Glutamatergic neuron (in vitro differentiated cells): ENCODE results near the gene ZNF136. TPM values are rescaled to one million over a fixed set of nuclear protein-coding genes. Genes with fewer than 3 reads are reported as not detected.

Experiments
- DNase-seq: peaks from one replicate; pipeline ENCODE4 v3.0.0; 2022
- H3K27ac Mint-ChIP-seq: one replicate; pipeline ENCODE4 v1.8.0; 2020; ENCODE audit warnings: mild to moderate bottlenecking, mixed read lengths, inconsistent platforms; ENCODE audit not compliant: unreplicated experiment
- H3K27me3 Mint-ChIP-seq: one replicate; pipeline ENCODE4 v1.8.0; 2020; ENCODE audit warnings: mild to moderate bottlenecking, moderate library complexity, mixed read lengths, inconsistent platforms; ENCODE audit not compliant: unreplicated experiment
- H3K36me3 Mint-ChIP-seq: one replicate; pipeline ENCODE4 v1.8.0; 2020; ENCODE audit warnings: mild to moderate bottlenecking, mixed read lengths, inconsistent platforms; ENCODE audit not compliant: unreplicated experiment
- H3K4me1 Mint-ChIP-seq: one replicate; pipeline ENCODE4 v1.8.0; 2020; ENCODE audit warnings: mild to moderate bottlenecking, low read depth, mixed read lengths, inconsistent platforms; ENCODE audit not compliant: unreplicated experiment
- H3K4me3 Mint-ChIP-seq: one replicate; pipeline ENCODE4 v1.8.0; 2020; ENCODE audit warnings: mild to moderate bottlenecking, mixed read lengths, inconsistent platforms; ENCODE audit not compliant: unreplicated experiment
- H3K9me3 Mint-ChIP-seq: one replicate; pipeline ENCODE4 v1.8.0; 2020; ENCODE audit warnings: mild to moderate bottlenecking, moderate library complexity, mixed read lengths, inconsistent platforms; ENCODE audit not compliant: unreplicated experiment
- CTCF ChIP-seq: fragments of 200-600 bp; sonication (generic); IDR thresholded peaks from one replicate; pipeline ENCODE4 v1.5.0; 2021; ENCODE audit not compliant: partially characterized antibody, unreplicated experiment
- total RNA-seq: library from RNA; stranded (reverse); fragmentation: NEBNext Ultra II Directional; extraction: Animal tissue kit (Norgen Biotek cat#: 25700); gene quantifications from one replicate; pipeline ENCODE4 v1.2.1, GENCODE V29; 2021; ENCODE audit not compliant: unreplicated experiment

Gene ZNF136
- total RNA-seq, 1 donor from 2014 or later = 15.5 TPM

GRCh38 chr19:12202250-12202649 lies 39.4 kb downstream of the ZNF136 start:
- Mint-ChIP-seq H3K27ac (no peak overlapping the region), H3K9me3 (peaks cover 4% of the 10 kb centered on the region), H3K36me3 (peaks cover 28% of the 10 kb centered on the region), H3K4me3 (no peak overlapping the region), H3K4me1 (no peaks in the 10 kb centered on the region), H3K27me3 (peaks cover 5% of the 10 kb centered on the region)
- no peak for TF ChIP-seq CTCF
- peak; percentile 54 for DNase-seq

- no peak overlapping the region for H3K4me3 Mint-ChIP-seq
- H3K27me3 Mint-ChIP-seq = peaks cover 3% of the 10 kb centered on the region
- H3K9me3 Mint-ChIP-seq = peaks cover 4% of the 10 kb centered on the region
- no peak overlapping the region for H3K27ac Mint-ChIP-seq
- no peak for TF ChIP-seq CTCF
- H3K4me1 Mint-ChIP-seq = no peaks in the 10 kb centered on the region
- peaks cover 33% of the 10 kb centered on the region for H3K36me3 Mint-ChIP-seq
- DNase-seq = no peak
Measured at GRCh38 chr19:12205296-12205695, 42.4 kb downstream of the ZNF136 start.

GRCh38 chr19:12208221-12208620 lies 45.3 kb downstream of the ZNF136 start:
- Mint-ChIP-seq H3K27ac (no peak overlapping the region), H3K9me3 (peaks cover 7% of the 10 kb centered on the region)

GRCh38 chr19:12217332-12217731 lies 54.4 kb downstream of the ZNF136 start:
- H3K27ac Mint-ChIP-seq = no peak overlapping the region
- DNase-seq = no peak
- no peak overlapping the region for H3K4me3 Mint-ChIP-seq
- TF ChIP-seq CTCF = no peak
- no peaks in the 10 kb centered on the region for H3K4me1 Mint-ChIP-seq
- no peaks in the 10 kb centered on the region for H3K27me3 Mint-ChIP-seq
- H3K9me3 Mint-ChIP-seq = peaks cover 27% of the 10 kb centered on the region
- H3K36me3 Mint-ChIP-seq = peaks cover 54% of the 10 kb centered on the region

More at GRCh38 chr19:12208221-12208620, 45.3 kb downstream of the ZNF136 start:
- Mint-ChIP-seq H3K4me3 (no peak overlapping the region), H3K27me3 (peaks cover 2% of the 10 kb centered on the region), H3K36me3 (peaks cover 39% of the 10 kb centered on the region), H3K4me1 (no peaks in the 10 kb centered on the region)
- no peak for TF ChIP-seq CTCF
- DNase-seq = no peak

- Mint-ChIP-seq H3K4me1 (no peaks in the 10 kb centered on the region), H3K4me3 (no peak overlapping the region), H3K27ac (no peak overlapping the region), H3K27me3 (no peaks in the 10 kb centered on the region), H3K36me3 (peaks cover 21% of the 10 kb centered on the region), H3K9me3 (peaks cover 7% of the 10 kb centered on the region)
- TF ChIP-seq CTCF = no peak
- no peak for DNase-seq
Measured at GRCh38 chr19:12222980-12223630, 60.2 kb downstream of the ZNF136 start.
